Smooth muscle cell (in vitro differentiated cells): ENCODE measurements around the gene COMT. TPM values are rescaled to one million over a fixed set of nuclear protein-coding genes. Genes with fewer than 3 reads are reported as not detected.

Source experiments
- DNase-seq: peaks from one replicate; lab custom pipeline; 2025; ENCODE audit not compliant: unreplicated experiment; lab: John Stamatoyannopoulos, UW
- H2AFZ ChIP-seq: fragments of 200-600 bp; sonication (generic); 2 replicates; pipeline ENCODE4 v1.6.0; 2016; ENCODE audit warnings: antibody characterized with exemption, low read depth, mild to moderate bottlenecking
- H3F3A ChIP-seq: fragments of 200-600 bp; sonication (generic); 2 replicates; pipeline ENCODE4 v1.6.0; 2017; ENCODE audit warnings: antibody characterized with exemption, low read depth
- H3K27ac ChIP-seq: fragments of 200-600 bp; sonication (generic); 2 replicates; pipeline ENCODE4 v1.5.1; 2016; ENCODE audit warnings: low read depth, mild to moderate bottlenecking
- H3K27me3 ChIP-seq: fragments of 200-600 bp; sonication (generic); 2 replicates; pipeline ENCODE4 v1.6.1; 2016; ENCODE audit warnings: low read depth, mild to moderate bottlenecking
- H3K36me3 ChIP-seq: fragments of 200-600 bp; sonication (generic); 2 replicates; pipeline ENCODE4 v1.5.1; 2016; ENCODE audit warnings: low read depth
- H3K4me1 ChIP-seq: fragments of 200-600 bp; sonication (generic); 2 replicates; pipeline ENCODE4 v1.5.1; 2016; ENCODE audit warnings: low read depth
- H3K4me2 ChIP-seq: fragments of 200-600 bp; sonication (generic); 2 replicates; pipeline ENCODE4 v1.6.0; 2016; ENCODE audit warnings: mild to moderate bottlenecking
- H3K4me3 ChIP-seq: fragments of 200-600 bp; sonication (generic); 2 replicates; pipeline ENCODE4 v1.5.1; 2016; ENCODE audit warnings: mild to moderate bottlenecking
- H3K79me2 ChIP-seq: fragments of 200-600 bp; sonication (generic); 2 replicates; pipeline ENCODE4 v1.6.0; 2016; ENCODE audit warnings: low read depth, mild to moderate bottlenecking
- H3K9ac ChIP-seq: fragments of 200-600 bp; sonication (generic); 2 replicates; pipeline ENCODE4 v1.6.0; 2016; ENCODE audit warnings: low read depth
- H3K9me3 ChIP-seq: fragments of 200-600 bp; sonication (generic); replicated peaks from 2 replicates; pipeline ENCODE4 v1.5.1; 2016; ENCODE audit warnings: low read depth
- H4K20me1 ChIP-seq: fragments of 200-600 bp; sonication (generic); 2 replicates; pipeline ENCODE4 v1.6.0; 2016; ENCODE audit warnings: low read depth
- WGBS: methylation state at CpG from one replicate; pipeline ENCODE4 v1.1.7; 2016; ENCODE audit warnings: low lambda C conversion rate; 5-methylcytosine and 5-hydroxymethylcytosine counted together
- polyA plus RNA-seq: library from polyadenylated mRNA; unstranded; fragments of >200 nt; fragmentation: Nextera tagmentation; extraction: Ambion mirVana; gene quantifications from 2 replicates; pipeline ENCODE4 v1.2.1, GENCODE V29; 2016
- total RNA-seq: library from RNA; depleted of rRNA; stranded (reverse); fragments of >200 nt; gene quantifications from 2 replicates; pipeline ENCODE4 v1.2.3, GENCODE V29; 2014
- TF ChIP-seq, protein P1 (sequence below): fragments of 200-600 bp; sonication (generic); IDR thresholded peaks from 2 replicates; pipeline ENCODE4 v1.5.1; 2017; ENCODE audit warnings: borderline replicate concordance, mild to moderate bottlenecking, antibody characterized with exemption; ENCODE audit not compliant: insufficient read depth, poor library complexity, severe bottlenecking

Gene COMT
- total and polyA plus RNA-seq, 2 experiments from 2014 or later, result 4.1 to 6.2 TPM

DNA sequence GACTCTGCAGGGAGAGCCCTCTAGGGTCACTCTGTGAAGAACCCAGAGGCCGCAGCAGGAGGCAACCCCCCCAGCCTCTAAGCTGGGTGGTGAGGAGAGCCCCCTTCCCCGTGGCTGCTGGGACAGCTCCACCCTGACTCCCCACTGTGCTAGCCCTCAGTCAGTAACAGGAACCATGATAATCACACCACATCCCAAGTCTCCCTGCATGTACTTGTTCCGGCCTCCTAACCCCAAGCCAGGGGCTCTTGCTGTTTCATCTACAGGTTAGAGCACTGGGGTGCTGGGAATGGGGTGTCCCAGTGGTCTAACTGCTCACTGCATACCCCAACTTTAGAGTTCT, 48.1 kb downstream of the COMT start:
- Histone ChIP-seq H3K27ac (no peak overlapping the region), H4K20me1 (no peaks in the 10 kb centered on the region), H3K4me3 (no peak overlapping the region), H2AFZ (no peak overlapping the region), H3K79me2 (no peaks in the 10 kb centered on the region), H3K27me3 (peaks cover 11% of the 10 kb centered on the region), H3K36me3 (no peaks in the 10 kb centered on the region), H3K4me1 (peaks cover 7% of the 10 kb centered on the region), H3F3A (no peaks in the 10 kb centered on the region), H3K4me2 (no peak overlapping the region), H3K9me3 (no peaks in the 10 kb centered on the region), H3K9ac (no peak overlapping the region)
- 86% methylated on average over 3 of the region's 3 CpGs for WGBS
- no peak for DNase-seq
- TF ChIP-seq, protein P1, sequence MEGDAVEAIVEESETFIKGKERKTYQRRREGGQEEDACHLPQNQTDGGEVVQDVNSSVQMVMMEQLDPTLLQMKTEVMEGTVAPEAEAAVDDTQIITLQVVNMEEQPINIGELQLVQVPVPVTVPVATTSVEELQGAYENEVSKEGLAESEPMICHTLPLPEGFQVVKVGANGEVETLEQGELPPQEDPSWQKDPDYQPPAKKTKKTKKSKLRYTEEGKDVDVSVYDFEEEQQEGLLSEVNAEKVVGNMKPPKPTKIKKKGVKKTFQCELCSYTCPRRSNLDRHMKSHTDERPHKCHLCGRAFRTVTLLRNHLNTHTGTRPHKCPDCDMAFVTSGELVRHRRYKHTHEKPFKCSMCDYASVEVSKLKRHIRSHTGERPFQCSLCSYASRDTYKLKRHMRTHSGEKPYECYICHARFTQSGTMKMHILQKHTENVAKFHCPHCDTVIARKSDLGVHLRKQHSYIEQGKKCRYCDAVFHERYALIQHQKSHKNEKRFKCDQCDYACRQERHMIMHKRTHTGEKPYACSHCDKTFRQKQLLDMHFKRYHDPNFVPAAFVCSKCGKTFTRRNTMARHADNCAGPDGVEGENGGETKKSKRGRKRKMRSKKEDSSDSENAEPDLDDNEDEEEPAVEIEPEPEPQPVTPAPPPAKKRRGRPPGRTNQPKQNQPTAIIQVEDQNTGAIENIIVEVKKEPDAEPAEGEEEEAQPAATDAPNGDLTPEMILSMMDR, result no peak

DNA sequence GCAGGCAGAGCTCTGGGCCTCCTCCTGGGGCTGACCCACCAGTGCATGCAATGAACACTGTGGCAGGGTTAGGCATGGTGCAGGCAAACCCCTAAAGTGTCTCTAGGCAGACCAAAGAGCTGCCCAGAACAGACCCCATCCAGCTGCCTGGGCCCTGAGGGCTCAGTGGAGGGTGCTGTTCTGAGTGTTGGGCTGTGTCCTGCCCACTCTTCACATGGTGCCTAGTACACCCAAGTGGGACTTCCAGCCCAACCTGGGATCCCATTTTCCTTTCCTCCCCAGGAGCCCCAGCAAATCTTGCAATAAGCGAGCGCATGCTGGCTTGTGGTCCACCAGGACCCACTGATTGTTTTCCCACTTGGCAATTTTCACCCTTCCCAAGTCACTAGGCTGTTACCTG, 48.6 kb downstream of the COMT start:
- Histone ChIP-seq H3K27ac (no peak overlapping the region), H3K79me2 (no peaks in the 10 kb centered on the region), H3K4me1 (peaks cover 7% of the 10 kb centered on the region), H4K20me1 (no peaks in the 10 kb centered on the region), H3K36me3 (no peaks in the 10 kb centered on the region), H3K9me3 (no peaks in the 10 kb centered on the region), H3K9ac (no peak overlapping the region), H3K27me3 (peaks cover 11% of the 10 kb centered on the region), H2AFZ (no peak overlapping the region), H3K4me2 (no peak overlapping the region), H3K4me3 (no peak overlapping the region), H3F3A (no peaks in the 10 kb centered on the region)
- no peak for DNase-seq
- 86% methylated on average over 2 of the region's 2 CpGs for WGBS
- TF ChIP-seq, protein P1, result no peak

DNA sequence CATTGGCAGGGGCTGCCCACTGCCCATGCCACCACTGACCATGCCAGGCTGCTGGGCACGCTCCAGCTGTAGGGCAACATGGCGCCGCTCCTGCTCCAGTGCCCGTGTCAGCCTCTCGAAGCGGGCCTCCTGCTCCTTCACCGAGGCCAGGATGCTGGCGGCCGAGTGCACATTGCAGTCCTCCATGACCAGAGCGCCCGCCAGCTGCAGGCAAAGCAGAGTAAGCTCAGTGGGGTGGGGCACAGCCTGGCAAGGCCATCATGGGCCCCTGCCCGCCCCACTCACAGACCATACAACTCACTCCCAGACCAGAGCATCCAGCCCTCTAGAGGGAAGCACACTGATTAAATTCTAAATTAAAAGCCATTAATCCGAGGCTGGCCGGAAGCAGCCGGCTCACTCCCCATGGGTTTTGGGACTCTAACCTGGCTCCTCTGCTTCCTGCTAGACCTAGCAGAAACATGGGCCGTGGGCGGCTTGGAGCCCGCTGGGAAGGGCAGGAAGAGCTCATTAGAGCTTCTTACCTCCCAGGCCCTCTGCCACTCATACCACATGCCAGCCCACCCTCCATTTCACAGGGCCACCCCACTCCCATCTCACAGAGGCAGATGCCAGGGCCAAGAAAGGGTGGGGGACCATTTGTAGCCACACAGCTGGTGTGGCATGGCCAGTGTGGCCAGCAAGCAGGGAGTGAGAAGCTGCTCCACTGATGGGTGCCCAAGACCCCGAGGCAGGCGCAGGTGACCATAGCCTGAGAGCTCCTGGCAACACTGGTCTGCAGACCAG, 49.2 kb downstream of the COMT start:
- Histone ChIP-seq H2AFZ (no peak overlapping the region), H4K20me1 (no peaks in the 10 kb centered on the region), H3K36me3 (no peaks in the 10 kb centered on the region), H3K9ac (no peak overlapping the region), H3K79me2 (no peaks in the 10 kb centered on the region), H3K9me3 (no peaks in the 10 kb centered on the region), H3K4me3 (no peak overlapping the region), H3K4me2 (no peak overlapping the region), H3K27me3 (peaks cover 10% of the 10 kb centered on the region), H3F3A (no peaks in the 10 kb centered on the region), H3K4me1 (peaks cover 5% of the 10 kb centered on the region), H3K27ac (no peak overlapping the region)
- 94% methylated on average over 20 of the region's 20 CpGs for WGBS
- TF ChIP-seq, protein P1, result no peak
- DNase-seq, result no peak

DNA sequence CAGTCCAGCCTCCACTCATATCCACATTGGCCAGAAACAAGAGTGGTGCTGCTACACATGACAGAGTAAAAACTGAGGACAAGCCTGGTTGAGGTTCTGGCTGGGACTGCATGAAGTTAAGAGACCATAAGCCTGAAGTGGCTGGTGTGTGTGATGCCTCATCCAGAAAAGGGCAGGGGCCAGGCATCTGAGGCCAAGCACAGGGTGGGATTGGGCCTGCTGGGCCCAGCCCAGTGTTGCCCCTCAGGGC, 49.7 kb downstream of the COMT start:
- no peak overlapping the region for H2AFZ ChIP-seq
- no peak overlapping the region for H3K4me2 ChIP-seq
- H3K4me3 ChIP-seq, result no peak overlapping the region
- no peaks in the 10 kb centered on the region for H3K4me1 ChIP-seq
- peaks cover 5% of the 10 kb centered on the region for H3K27me3 ChIP-seq
- H3K36me3 ChIP-seq, result no peaks in the 10 kb centered on the region
- TF ChIP-seq, protein P1, result no peak
- no peaks in the 10 kb centered on the region for H4K20me1 ChIP-seq
- H3K79me2 ChIP-seq, result no peaks in the 10 kb centered on the region
- no peak for DNase-seq
- no peaks in the 10 kb centered on the region for H3F3A ChIP-seq
- no peak overlapping the region for H3K9ac ChIP-seq
- no peaks in the 10 kb centered on the region for H3K9me3 ChIP-seq
- H3K27ac ChIP-seq, result no peak overlapping the region
